Measurements from ENCODE around the gene NELFCD.

NELFCD gene

DNA sequence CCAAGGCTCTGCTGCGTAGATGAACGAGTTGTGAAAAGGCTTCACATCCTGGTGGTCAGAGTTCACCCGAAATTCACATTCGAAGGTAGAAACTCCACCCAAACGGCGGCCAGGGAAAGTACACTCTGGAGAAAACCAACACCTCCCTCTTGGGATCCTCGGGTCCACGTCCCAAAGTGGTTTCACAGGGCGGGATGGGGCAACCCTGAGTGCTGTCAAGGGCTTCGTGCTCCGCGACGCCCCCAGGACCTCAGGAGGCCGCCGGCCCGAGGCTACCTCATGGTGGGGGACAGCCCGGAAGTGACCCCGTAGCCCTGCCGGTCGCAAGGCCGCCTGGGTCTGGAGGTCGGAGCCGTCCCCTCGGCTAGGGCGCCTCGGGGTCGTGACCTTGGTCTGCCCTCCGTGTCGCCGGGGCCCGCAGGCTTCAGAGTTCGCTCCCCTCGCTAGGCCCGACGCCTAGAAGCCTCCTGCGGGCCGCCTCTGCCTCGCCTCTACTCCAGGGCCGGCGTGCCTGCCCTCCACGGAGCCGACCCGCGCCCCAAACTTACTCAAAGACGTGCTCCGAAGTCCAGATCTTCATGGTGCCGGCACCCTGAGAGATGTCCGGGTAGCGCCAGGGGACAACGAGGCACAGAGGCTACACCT is 61.2 kb downstream of the NELFCD start, which contains the start of gene PRELID3B:
Gene PRELID3B, minus strand, starts transcription at position 636 of the 645 bp plus-strand sequence. Its CDS starts 56 bp downstream, at position 580.
- H3K4me3 ChIP-seq (ENCODE audit: low read depth, low read length) = peak within 1 kb of the TSS; percentile 81
- TF ChIP-seq, protein P1, sequence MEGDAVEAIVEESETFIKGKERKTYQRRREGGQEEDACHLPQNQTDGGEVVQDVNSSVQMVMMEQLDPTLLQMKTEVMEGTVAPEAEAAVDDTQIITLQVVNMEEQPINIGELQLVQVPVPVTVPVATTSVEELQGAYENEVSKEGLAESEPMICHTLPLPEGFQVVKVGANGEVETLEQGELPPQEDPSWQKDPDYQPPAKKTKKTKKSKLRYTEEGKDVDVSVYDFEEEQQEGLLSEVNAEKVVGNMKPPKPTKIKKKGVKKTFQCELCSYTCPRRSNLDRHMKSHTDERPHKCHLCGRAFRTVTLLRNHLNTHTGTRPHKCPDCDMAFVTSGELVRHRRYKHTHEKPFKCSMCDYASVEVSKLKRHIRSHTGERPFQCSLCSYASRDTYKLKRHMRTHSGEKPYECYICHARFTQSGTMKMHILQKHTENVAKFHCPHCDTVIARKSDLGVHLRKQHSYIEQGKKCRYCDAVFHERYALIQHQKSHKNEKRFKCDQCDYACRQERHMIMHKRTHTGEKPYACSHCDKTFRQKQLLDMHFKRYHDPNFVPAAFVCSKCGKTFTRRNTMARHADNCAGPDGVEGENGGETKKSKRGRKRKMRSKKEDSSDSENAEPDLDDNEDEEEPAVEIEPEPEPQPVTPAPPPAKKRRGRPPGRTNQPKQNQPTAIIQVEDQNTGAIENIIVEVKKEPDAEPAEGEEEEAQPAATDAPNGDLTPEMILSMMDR (IDR thresholded peaks at IDR 0.05; ENCODE audit: insufficient read depth, low read length, missing control alignments) = no peak
- ChIA-PET CTCF (interaction anchor here (0.8 to 2.7 kb wide), 6 partner anchors 8 to 454 kb away, joined by 3 to 11 read pairs (median 4); no protein-coding TSS in a partner anchor), POLR2A (interaction anchor here (1.5 kb wide), 1 partner anchor 10 kb away, joined by 7 read pairs; the partner anchor contains the start of gene ATP5F1E)
- DNase-seq (ENCODE audit: low read depth, low spot score) = no peak

DNA sequence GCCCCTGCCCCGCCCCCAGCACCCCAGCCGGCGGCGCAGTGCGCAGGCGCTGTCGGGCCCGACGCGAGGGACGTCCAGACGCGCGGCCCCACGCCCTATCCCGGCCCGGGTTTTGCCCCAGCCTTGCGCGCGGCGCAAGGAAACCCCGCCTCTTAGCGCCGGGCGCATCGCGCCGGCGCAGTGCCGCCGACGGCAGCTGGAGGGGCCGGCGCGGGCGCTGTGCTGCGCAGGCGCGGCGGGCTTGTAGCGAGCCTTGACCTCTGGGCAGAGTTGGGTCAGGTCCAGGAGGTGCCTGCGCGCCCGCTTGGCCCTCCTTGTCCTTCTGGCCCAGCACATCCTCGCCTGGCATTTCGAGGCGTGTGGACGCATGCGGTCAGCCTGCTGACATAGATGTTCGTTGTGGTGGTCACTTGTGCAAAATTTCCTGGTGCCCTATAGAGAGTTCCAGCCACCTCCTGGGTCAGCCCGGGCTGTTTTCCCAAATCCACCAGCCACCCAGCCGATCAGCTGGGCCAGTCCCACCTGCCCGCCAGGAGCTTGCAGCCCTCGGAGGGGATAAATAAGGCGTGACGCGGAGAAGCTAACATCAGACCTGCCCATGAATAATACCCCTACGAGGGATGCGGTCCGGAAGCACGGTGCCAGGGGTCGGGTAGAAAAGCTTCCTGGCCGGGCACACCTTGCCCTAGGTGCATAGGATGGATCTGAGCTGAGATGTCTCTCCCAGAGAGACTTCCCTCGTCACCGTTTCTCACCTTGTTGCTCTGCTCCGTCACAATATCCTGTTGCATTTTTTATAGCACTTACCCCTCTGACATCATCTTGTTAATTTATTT is 62.0 kb downstream of the NELFCD start:
- ChIA-PET POLR2A (interaction anchor here (1.5 kb wide), 1 partner anchor 10 kb away, joined by 7 read pairs; the partner anchor contains the start of gene ATP5F1E), CTCF (interaction anchor here (1.0 to 2.7 kb wide), 5 partner anchors 9 to 453 kb away, joined by 3 to 11 read pairs (median 3); no protein-coding TSS in a partner anchor)
- no peak for DNase-seq (ENCODE audit: low read depth, low spot score)
- peak overlapping the region; percentile 81 for H3K4me3 ChIP-seq (ENCODE audit: low read depth, low read length)
- TF ChIP-seq, protein P1 (IDR thresholded peaks at IDR 0.05; ENCODE audit: insufficient read depth, low read length, missing control alignments) = no peak

DNA sequence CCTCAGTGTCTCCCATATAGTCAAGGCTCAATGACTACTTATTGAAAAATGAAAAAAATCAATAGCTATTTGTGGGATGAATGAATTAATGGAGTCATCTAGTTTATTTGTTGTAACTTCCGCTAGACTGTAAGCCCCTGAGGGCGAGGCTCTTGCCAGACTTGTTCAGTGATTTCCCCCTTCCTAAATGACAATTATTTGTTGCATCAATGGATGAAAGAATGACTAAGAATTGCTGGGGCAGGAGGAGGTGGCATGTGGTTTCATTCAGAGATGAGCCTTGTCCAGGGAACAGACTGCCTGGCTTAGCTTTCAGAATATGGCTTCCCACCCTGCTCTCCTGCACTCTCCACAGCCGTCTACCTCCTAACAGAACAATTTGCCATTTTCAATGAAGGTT is 62.6 kb downstream of the NELFCD start:
- DNase-seq (ENCODE audit: low read depth, low spot score) = no peak
- TF ChIP-seq, protein P1 (IDR thresholded peaks at IDR 0.05; ENCODE audit: insufficient read depth, low read length, missing control alignments) = no peak
- ChIA-PET CTCF (interaction anchor here (0.6 to 2.7 kb wide), 6 partner anchors 9 to 453 kb away, joined by 3 to 11 read pairs (median 3); no protein-coding TSS in a partner anchor), POLR2A (interaction anchor here (1.5 kb wide), 1 partner anchor 11 kb away, joined by 7 read pairs; the partner anchor contains the start of gene ATP5F1E)
- no peak overlapping the region for H3K4me3 ChIP-seq (ENCODE audit: low read depth, low read length)

DNA sequence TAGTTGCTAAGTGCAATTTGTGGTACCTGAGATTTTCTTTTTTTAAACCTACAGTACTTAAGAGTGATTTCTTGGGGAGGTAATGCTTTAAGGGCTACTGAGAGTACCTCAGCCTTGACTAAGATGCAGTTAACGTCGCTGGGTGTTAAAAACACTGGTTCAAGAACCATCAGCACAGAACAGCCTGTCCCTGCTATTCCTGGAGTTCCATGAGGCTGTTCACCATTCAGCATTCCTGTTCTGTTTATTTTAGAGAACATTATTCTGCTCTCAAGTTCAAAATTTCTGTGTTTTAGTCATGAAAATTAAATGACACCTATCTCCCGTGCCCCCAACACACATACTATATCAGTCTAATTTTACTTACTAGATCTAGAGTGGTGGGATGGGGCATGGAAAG is 63.2 kb downstream of the NELFCD start:
- POLR2A ChIA-PET = no interaction called here
- CTCF ChIA-PET = interaction anchor here (0.6 to 2.7 kb wide), 4 partner anchors 10 to 175 kb away, joined by 3 to 11 read pairs (median 4); no protein-coding TSS in a partner anchor
- no peak for DNase-seq (ENCODE audit: low read depth, low spot score)
- no peak overlapping the region for H3K4me3 ChIP-seq (ENCODE audit: low read depth, low read length)
- TF ChIP-seq, protein P1 (IDR thresholded peaks at IDR 0.05; ENCODE audit: insufficient read depth, low read length, missing control alignments) = no peak
